Fibroblast of mammary gland (primary cell): ENCODE data around the gene CALCB.
"Not testable (repeated sequence)": the region's sequence is repeated elsewhere in the genome, so short reads cannot be mapped to it uniquely, and the experiment has no call there.

Experiments
- DNase-seq: peaks from one replicate; pipeline ENCODE4 v3.0.0-alpha.2; 2010; ENCODE audit warnings: low read depth
- H3K4me3 ChIP-seq: 2 replicates; pipeline ENCODE4 v1.5.1; 2011; ENCODE audit warnings: low read depth, mild to moderate bottlenecking, low read length, moderate library complexity; ENCODE audit not compliant: control insufficient read depth
- TF ChIP-seq, protein P1 (sequence below): conservative IDR thresholded peaks from 2 replicates; pipeline ENCODE4 v1.5.1; 2011; ENCODE audit warnings: low read depth, low read length, inconsistent platforms; ENCODE audit not compliant: control insufficient read depth, insufficient read depth

Gene CALCB

DNA sequence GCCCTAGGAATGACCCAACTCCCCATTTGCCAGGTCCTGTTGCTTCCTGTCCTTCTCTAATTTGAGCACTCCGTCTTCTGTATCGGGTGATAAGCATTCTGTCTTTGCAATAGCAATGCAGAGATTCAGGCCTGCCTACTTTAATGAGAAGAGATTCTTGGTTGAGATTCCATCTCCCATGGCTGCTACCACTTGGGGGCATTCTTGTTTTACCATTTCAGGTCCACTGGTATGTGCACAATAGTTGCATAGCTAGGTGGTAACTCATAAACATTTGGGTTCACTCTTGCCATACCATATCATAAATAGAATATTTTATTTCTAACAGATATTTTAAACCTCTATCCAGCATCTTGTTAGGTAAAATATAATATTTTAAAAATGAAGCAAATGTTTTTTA lies 34.4 kb upstream of the CALCB start:
- TF ChIP-seq, protein P1, sequence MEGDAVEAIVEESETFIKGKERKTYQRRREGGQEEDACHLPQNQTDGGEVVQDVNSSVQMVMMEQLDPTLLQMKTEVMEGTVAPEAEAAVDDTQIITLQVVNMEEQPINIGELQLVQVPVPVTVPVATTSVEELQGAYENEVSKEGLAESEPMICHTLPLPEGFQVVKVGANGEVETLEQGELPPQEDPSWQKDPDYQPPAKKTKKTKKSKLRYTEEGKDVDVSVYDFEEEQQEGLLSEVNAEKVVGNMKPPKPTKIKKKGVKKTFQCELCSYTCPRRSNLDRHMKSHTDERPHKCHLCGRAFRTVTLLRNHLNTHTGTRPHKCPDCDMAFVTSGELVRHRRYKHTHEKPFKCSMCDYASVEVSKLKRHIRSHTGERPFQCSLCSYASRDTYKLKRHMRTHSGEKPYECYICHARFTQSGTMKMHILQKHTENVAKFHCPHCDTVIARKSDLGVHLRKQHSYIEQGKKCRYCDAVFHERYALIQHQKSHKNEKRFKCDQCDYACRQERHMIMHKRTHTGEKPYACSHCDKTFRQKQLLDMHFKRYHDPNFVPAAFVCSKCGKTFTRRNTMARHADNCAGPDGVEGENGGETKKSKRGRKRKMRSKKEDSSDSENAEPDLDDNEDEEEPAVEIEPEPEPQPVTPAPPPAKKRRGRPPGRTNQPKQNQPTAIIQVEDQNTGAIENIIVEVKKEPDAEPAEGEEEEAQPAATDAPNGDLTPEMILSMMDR: peak; percentile 48
- no peak overlapping the region for H3K4me3 ChIP-seq
- DNase-seq: peak; percentile 55

DNA sequence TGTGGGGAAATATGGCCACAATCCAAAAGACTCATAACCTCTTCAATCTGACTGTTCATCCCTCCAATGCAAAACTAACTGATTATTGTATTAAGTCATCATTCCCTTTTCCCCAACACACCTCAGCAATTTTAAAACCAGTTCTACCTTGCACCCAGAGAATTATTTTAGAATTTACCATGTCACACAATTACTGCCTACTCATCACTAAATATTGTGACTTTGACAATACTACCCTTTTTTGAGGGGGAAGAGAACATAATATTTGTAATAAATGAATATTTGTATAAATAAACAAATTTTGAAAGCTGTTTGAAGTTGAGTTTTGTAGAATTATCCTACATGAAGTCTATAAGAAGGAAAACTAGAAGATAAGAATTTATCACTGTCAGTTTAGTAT lies 28.2 kb upstream of the CALCB start:
- H3K4me3 ChIP-seq: no peak overlapping the region
- no peak for DNase-seq
- TF ChIP-seq, protein P1: no peak

DNA sequence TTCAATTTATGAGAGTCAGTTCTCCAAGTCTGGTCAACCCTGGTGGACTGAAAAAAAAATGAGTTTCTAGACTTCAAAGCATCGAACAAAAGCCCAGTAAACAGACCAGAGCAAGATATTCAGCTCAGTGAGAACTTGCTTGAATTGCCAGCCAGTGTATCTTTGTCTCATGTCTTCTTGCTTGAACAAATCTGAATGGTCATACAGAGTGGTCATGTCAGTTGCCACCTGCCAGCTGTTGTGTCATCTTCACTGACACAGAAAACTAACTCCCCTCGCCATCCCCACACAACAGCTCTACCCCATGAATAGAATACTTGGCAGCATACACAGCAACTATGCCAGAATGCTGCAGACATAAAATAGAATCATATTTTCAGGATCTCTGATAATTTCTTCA lies 27.5 kb upstream of the CALCB start:
- no peak overlapping the region for H3K4me3 ChIP-seq
- TF ChIP-seq, protein P1: no peak
- no peak for DNase-seq

DNA sequence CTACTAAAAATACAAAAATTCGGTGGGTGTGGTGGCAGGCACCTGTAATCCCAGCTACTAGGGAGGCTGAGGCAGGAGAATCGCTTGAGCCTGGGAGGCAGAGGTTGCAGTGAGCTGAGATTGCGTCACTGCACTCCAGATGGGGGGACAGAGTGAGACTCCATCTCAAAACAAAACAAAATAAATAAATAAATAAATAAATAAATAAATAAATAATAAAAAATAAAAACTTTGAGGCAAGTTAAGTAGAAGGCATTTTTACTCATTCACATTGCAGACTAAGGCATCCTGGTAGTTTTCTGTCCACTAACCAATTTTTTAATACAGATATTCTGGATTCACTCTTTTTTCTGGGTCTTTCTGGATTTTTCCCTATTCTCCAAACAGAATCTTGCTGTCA lies 26.7 kb upstream of the CALCB start:
- not testable (repeated sequence) for DNase-seq

DNA sequence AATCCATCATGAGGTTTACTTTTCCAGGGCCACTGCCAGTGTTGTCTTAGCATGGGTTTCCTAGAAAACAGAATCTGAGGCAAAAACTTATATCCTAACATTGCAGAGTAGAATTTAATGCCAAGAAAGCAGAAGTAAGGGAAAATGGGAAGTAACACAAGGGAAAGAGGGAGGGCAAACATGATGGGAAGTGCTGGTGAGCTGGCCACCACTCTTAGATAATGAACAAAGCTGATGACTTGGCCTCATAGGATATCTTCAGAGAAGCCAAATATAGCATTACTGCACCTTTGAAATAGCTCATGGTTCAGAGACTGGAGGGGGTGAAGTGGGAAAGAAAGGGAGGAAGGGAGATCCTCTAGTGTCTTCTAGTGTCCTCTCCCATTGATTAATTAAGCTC lies 24.8 kb upstream of the CALCB start:
- TF ChIP-seq, protein P1: no peak
- H3K4me3 ChIP-seq: no peak overlapping the region
- DNase-seq: no peak

More for the DNA sequence above, 26.7 kb upstream of the CALCB start:
- H3K4me3 ChIP-seq: not testable (repeated sequence)

DNA sequence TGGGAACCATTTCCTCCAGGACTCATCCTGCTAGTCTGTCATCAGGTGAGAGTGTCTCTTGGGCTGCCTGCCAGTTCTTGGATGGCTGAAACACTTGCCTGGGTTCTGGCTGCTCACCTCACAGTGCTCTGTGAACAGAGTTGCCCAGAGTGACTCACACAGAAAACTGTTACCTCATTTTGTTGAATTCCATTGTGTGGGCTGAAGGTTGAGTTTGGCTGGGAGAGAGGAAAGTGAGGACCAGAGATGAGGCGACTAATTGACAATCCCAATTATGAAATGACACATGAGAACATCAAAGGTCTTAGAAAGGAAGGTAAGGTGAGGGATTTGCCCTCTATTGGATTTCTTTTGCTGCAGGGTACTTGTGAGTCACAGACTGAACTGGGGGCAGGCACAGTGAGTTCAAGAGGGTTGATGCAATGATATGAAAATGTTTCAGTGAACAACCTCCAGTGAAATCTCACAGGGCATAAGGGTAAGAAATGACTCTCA lies 20.2 kb upstream of the CALCB start:
- TF ChIP-seq, protein P1: no peak
- DNase-seq: peak; percentile 33
- no peak overlapping the region for H3K4me3 ChIP-seq

DNA sequence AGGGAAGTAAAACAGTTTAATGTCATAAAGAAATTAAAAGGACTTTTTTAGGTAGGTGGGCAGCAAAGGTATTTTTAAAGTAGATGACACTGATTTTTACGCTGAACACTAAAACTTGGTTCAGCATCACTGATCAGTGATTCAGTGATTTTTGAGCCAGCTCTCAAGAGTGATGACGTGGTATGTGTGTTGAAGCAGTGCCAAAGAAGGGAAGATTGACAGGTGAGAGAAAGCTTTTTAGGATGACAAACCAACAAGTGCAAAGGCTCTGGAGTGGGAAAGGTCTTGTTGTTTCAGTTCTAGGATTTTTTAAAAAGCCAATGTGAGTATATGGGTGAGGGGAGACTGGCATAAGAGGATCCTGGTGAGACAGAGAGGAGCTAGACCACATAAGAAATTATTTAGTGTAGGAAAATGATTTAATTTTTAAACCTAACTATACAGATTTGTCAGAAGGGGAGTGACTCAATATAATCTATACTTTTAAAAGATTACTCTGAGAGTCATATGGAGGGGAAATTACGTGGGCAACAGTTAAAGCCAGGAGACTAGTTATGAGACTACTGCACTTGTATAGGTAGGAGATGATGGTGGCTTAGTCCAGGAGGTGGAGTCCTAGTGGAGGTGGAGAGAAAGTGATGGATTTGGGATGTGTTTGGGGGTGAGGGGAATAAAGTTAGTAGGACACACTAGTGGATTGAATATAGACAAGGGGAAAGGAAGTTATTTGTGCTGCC lies 17.6 kb upstream of the CALCB start:
- TF ChIP-seq, protein P1: no peak
- H3K4me3 ChIP-seq: no peak overlapping the region
- DNase-seq: peak; percentile 18
